Measurements from ENCODE around the gene PLVAP. TPM values are rescaled to one million over a fixed set of nuclear protein-coding genes. Genes with fewer than 3 reads are reported as not detected.
A peak's percentile ranks its signal among the peaks of the same experiment; 100 is the strongest.

PLVAP gene
- total and polyA plus RNA-seq, 9 of the 15 experiments (the other 6 are each of a cell fraction or from before 2014, with no cell fraction given): 0.09 to 0.84 (median 0.51) TPM; not detected in 4

GRCh38 chr19:17334414-17335409 is 42.4 kb downstream of the PLVAP start, which contains the start of gene ANO8 (continued):
- TF ChIP-seq BCOR (IDR thresholded peaks at IDR 0.05): peak; percentile 97
- TF ChIP-seq STAG1 (CRISPR knock-in tag; IDR thresholded peaks at IDR 0.05; ENCODE audit: borderline replicate concordance): no peak
- TF ChIP-seq ZNF324 (CRISPR knock-in tag; IDR thresholded peaks at IDR 0.05): no peak
- TF ChIP-seq ZBTB26 (CRISPR knock-in tag; IDR thresholded peaks at IDR 0.05): no peak
- peak; percentile 36; the same call in 1 of the 2 replicates for TF ChIP-seq ATF1 (CRISPR knock-in tag; IDR thresholded peaks at IDR 0.05)
- TF ChIP-seq ATF1 (tag; IDR thresholded peaks at IDR 0.05): peak; percentile 95
- no peak for TF ChIP-seq OTX1 (CRISPR knock-in tag; IDR thresholded peaks at IDR 0.05)
- peak; percentile 84; the same call in 1 of the 2 replicates for TF ChIP-seq ETS1 (conservative IDR thresholded peaks at IDR 0.05; ENCODE audit: control insufficient read depth, low read depth, low read length)
- TF ChIP-seq TAL1 (IDR thresholded peaks at IDR 0.05): 0 out of 2 replicates have a peak, but pooled peaks have one; percentile 12
- no peak for TF ChIP-seq MCM7 (IDR thresholded peaks at IDR 0.05)
- TF ChIP-seq ELF4 (CRISPR knock-in tag; IDR thresholded peaks at IDR 0.05): no peak
- TF ChIP-seq ARID3B (CRISPR knock-in tag; IDR thresholded peaks at IDR 0.05; ENCODE audit: borderline replicate concordance): peak; percentile 77; the same call in 1 of the 2 replicates
- peak; percentile 70 to 77 for TF ChIP-seq NRF1 (conservative IDR thresholded peaks at IDR 0.05 in 1 of 2, IDR thresholded peaks at IDR 0.05 in 1 of 2)
- TF ChIP-seq CTCF (IDR thresholded peaks at IDR 0.05 in 2 of 3, conservative IDR thresholded peaks at IDR 0.05 in 1 of 3; ENCODE audit: insufficient read depth in 2 of 3, low read depth in 1 of 3, low read length in 3 of 3): no peak
- TF ChIP-seq ARHGAP35 (IDR thresholded peaks at IDR 0.05; ENCODE audit: partially characterized antibody): no peak
- no peak for TF ChIP-seq MAFF (IDR thresholded peaks at IDR 0.05; ENCODE audit: low read length)
- no peak for TF ChIP-seq SUPT5H (IDR thresholded peaks at IDR 0.05)
- no peak for TF ChIP-seq ZFPM2 (CRISPR knock-in tag; IDR thresholded peaks at IDR 0.05)
- peak; percentile 99 for TF ChIP-seq CC2D1A (IDR thresholded peaks at IDR 0.05)
- peak; percentile 85 for TF ChIP-seq ZNF24 (IDR thresholded peaks at IDR 0.05)
- peak; percentile 96 for TF ChIP-seq TOE1 (IDR thresholded peaks at IDR 0.05; ENCODE audit: borderline replicate concordance)
- TF ChIP-seq TOE1 (CRISPR knock-in tag; IDR thresholded peaks at IDR 0.05; ENCODE audit: borderline replicate concordance, low read depth): no peak
- no peak for TF ChIP-seq FOXA1 (IDR thresholded peaks at IDR 0.05; ENCODE audit: borderline replicate concordance)
- peak; percentile 32; the same call in 1 of the 2 replicates for TF ChIP-seq USF1 (CRISPR knock-in tag; IDR thresholded peaks at IDR 0.05)

All from K562 (cell line).